HEK293T (cell line): ENCODE data around the gene KRTAP10-2.

Source experiments
- BHLHE40 ChIP-seq: fragments of 450-650 bp; IDR thresholded peaks from 2 replicates; pipeline ENCODE4 v1.6.1; 2016; ENCODE audit warnings: mild to moderate bottlenecking, moderate library complexity, borderline replicate concordance
- CTBP1 ChIP-seq: fragments of 450-650 bp; IDR thresholded peaks from 2 replicates; pipeline ENCODE4 v1.6.1; 2016; ENCODE audit warnings: borderline replicate concordance
- ELF4 ChIP-seq: fragments of 450-650 bp; IDR thresholded peaks from 2 replicates; pipeline ENCODE4 v1.6.1; 2017; ENCODE audit warnings: antibody characterized with exemption
- FOXK2 ChIP-seq: fragments of 450-650 bp; IDR thresholded peaks from 2 replicates; pipeline ENCODE4 v1.6.1; 2016; ENCODE audit warnings: mild to moderate bottlenecking
- HDGF ChIP-seq: fragments of 450-650 bp; IDR thresholded peaks from 2 replicates; pipeline ENCODE4 v1.6.1; 2017; ENCODE audit warnings: antibody characterized with exemption, borderline replicate concordance
- NFRKB ChIP-seq: fragments of 450-650 bp; IDR thresholded peaks from 2 replicates; pipeline ENCODE4 v1.6.1; 2016; ENCODE audit warnings: mild to moderate bottlenecking, moderate library complexity
- PKNOX1 ChIP-seq: fragments of 450-650 bp; IDR thresholded peaks from 2 replicates; pipeline ENCODE4 v1.6.1; 2016
- SP1 ChIP-seq: fragments of 450-650 bp; IDR thresholded peaks from 2 replicates; pipeline ENCODE4 v1.6.1; 2017
- SUZ12 ChIP-seq: fragments of 450-650 bp; IDR thresholded peaks from 2 replicates; pipeline ENCODE4 v1.6.1; 2016; ENCODE audit warnings: mild to moderate bottlenecking
- TARDBP ChIP-seq: fragments of 450-650 bp; IDR thresholded peaks from 2 replicates; pipeline ENCODE4 v1.6.1; 2016
- ZNF384 ChIP-seq: fragments of 450-650 bp; IDR thresholded peaks from 2 replicates; pipeline ENCODE4 v1.6.1; 2016

- no peak for TF ChIP-seq ZNF384
- TF ChIP-seq SUZ12, result no peak
- TF ChIP-seq CTBP1, result no peak
- no peak for TF ChIP-seq NFRKB
- TF ChIP-seq PKNOX1, result no peak
- TF ChIP-seq TARDBP, result no peak
- TF ChIP-seq HDGF, result no peak
- TF ChIP-seq BHLHE40, result no peak
- TF ChIP-seq SP1, result no peak
- no peak for TF ChIP-seq FOXK2
- no peak for TF ChIP-seq ELF4
Measured at GRCh38 chr21:44527156-44527982, 23.9 kb downstream of the KRTAP10-2 start.
